Measurements from ENCODE around the gene KLHDC10. TPM values are rescaled to one million over a fixed set of nuclear protein-coding genes. Genes with fewer than 3 reads are reported as not detected.
"Not testable (repeated sequence)": the region's sequence is repeated elsewhere in the genome, so short reads cannot be mapped to it uniquely, and the experiment has no call there.

Gene KLHDC10
- total RNA-seq, 2 experiments from 2014 or later: 7.0 to 8.8 TPM

- Histone ChIP-seq H3K36me3 (ENCODE audit: insufficient read depth, low read length) (no peaks in the 10 kb centered on the region), H3K4me1 (ENCODE audit: insufficient read depth, low read length) (no peaks in the 10 kb centered on the region), H3K27ac (ENCODE audit: low read depth in 1 of 2, low read length in 2 of 2) (no peak overlapping the region), H3K4me3 (ENCODE audit: low read length) (no peak overlapping the region), H3K27me3 (ENCODE audit: control insufficient read depth in 1 of 2, insufficient read depth in 2 of 2, low read length in 2 of 2) (no peaks in the 10 kb centered on the region), H3K9me3 (ENCODE audit: control insufficient read depth in 1 of 2, insufficient read depth in 1 of 2, low read length in 2 of 2) (peaks cover 0 to 9% of the 10 kb centered on the region in 2 experiments)
- intact Hi-C loops (cut with DNase I, micrococcal nuclease): no loop called here
- Mint-ChIP-seq H3K9me3 (no peaks in the 10 kb centered on the region), H3K36me3 (ENCODE audit: low read depth) (peaks cover 10% of the 10 kb centered on the region), H3K27ac (no peak overlapping the region), H3K4me1 (ENCODE audit: low read depth) (no peaks in the 10 kb centered on the region), H3K27me3 (no peaks in the 10 kb centered on the region), H3K4me3 (no peak overlapping the region)
- CTCF ChIA-PET: no interaction called here
- DNase-seq: no peak
- POLR2A ChIA-PET: no interaction called here
- TF ChIP-seq CTCF (IDR thresholded peaks at IDR 0.05): no peak
- no peak for ATAC-seq (ENCODE audit: poor library complexity)
Measured at GRCh38 chr7:130108809-130109208, 38.5 kb downstream of the KLHDC10 start.

- no peaks in the 10 kb centered on the region for H3K27me3 Mint-ChIP-seq
- H3K36me3 Mint-ChIP-seq (ENCODE audit: low read depth): peaks cover 4% of the 10 kb centered on the region
- ChIA-PET CTCF (interaction anchor here (0.6 kb wide), 1 partner anchor 216 kb away, joined by 3 read pairs; no protein-coding TSS in a partner anchor), POLR2A (interaction anchor here (0.7 kb wide), 1 partner anchor 675 kb away, joined by 3 read pairs; no protein-coding TSS in a partner anchor)
- peaks cover 0 to 9% of the 10 kb centered on the region in 2 experiments for H3K9me3 ChIP-seq (ENCODE audit: control insufficient read depth in 1 of 2, insufficient read depth in 1 of 2, low read length in 2 of 2)
- DNase-seq (no peak), ATAC-seq (ENCODE audit: poor library complexity) (no peak)
- no peaks in the 10 kb centered on the region for H3K4me1 ChIP-seq (ENCODE audit: insufficient read depth, low read length)
- no peak overlapping the region for H3K27ac ChIP-seq (ENCODE audit: low read depth in 1 of 2, low read length in 2 of 2)
- no peak overlapping the region for H3K27ac Mint-ChIP-seq
- intact Hi-C loops (cut with DNase I, micrococcal nuclease): no loop called here
- H3K4me1 Mint-ChIP-seq (ENCODE audit: low read depth): no peaks in the 10 kb centered on the region
- H3K27me3 ChIP-seq (ENCODE audit: control insufficient read depth in 1 of 2, insufficient read depth in 2 of 2, low read length in 2 of 2): no peaks in the 10 kb centered on the region
- TF ChIP-seq CTCF (IDR thresholded peaks at IDR 0.05): no peak
- H3K36me3 ChIP-seq (ENCODE audit: insufficient read depth, low read length): no peaks in the 10 kb centered on the region
- H3K4me3 ChIP-seq (ENCODE audit: low read length): no peak overlapping the region
- no peaks in the 10 kb centered on the region for H3K9me3 Mint-ChIP-seq
- no peak overlapping the region for H3K4me3 Mint-ChIP-seq
Measured at GRCh38 chr7:130112093-130112492, 41.8 kb downstream of the KLHDC10 start.

GRCh38 chr7:130112662-130113425 is 42.5 kb downstream of the KLHDC10 start:
- Histone ChIP-seq H3K36me3 (ENCODE audit: insufficient read depth, low read length) (peaks cover 5% of the 10 kb centered on the region), H3K4me3 (ENCODE audit: low read length) (no peak overlapping the region), H3K4me1 (ENCODE audit: insufficient read depth, low read length) (no peaks in the 10 kb centered on the region), H3K9me3 (ENCODE audit: control insufficient read depth in 1 of 2, insufficient read depth in 1 of 2, low read length in 2 of 2) (peaks cover 0 to 5% of the 10 kb centered on the region in 2 experiments), H3K27me3 (ENCODE audit: control insufficient read depth in 1 of 2, insufficient read depth in 2 of 2, low read length in 2 of 2) (no peaks in the 10 kb centered on the region), H3K27ac (ENCODE audit: low read depth in 1 of 2, low read length in 2 of 2) (no peak overlapping the region)
- TF ChIP-seq CTCF (IDR thresholded peaks at IDR 0.05): no peak
- Mint-ChIP-seq H3K27me3 (no peaks in the 10 kb centered on the region), H3K36me3 (ENCODE audit: low read depth) (peaks cover 4% of the 10 kb centered on the region), H3K4me1 (ENCODE audit: low read depth) (no peaks in the 10 kb centered on the region), H3K4me3 (no peak overlapping the region), H3K9me3 (no peaks in the 10 kb centered on the region), H3K27ac (no peak overlapping the region)
- DNase-seq (no peak), ATAC-seq (ENCODE audit: poor library complexity) (no peak)
- CTCF ChIA-PET: interaction anchor here (0.6 kb wide), 1 partner anchor 88 kb away, joined by 3 read pairs; no protein-coding TSS in a partner anchor
- POLR2A ChIA-PET: no interaction called here
- intact Hi-C loops (cut with DNase I, micrococcal nuclease): no loop called here

GRCh38 chr7:130113426-130113805 is 43.1 kb downstream of the KLHDC10 start:
- ATAC-seq (ENCODE audit: poor library complexity); H3K36me3 ChIP-seq (ENCODE audit: insufficient read depth, low read length); DNase-seq; intact Hi-C loops (cut with DNase I, micrococcal nuclease); H3K4me3 Mint-ChIP-seq; H3K4me3 ChIP-seq (ENCODE audit: low read length); POLR2A ChIA-PET; H3K9me3 ChIP-seq (ENCODE audit: control insufficient read depth in 1 of 2, insufficient read depth in 1 of 2, low read length in 2 of 2); H3K4me1 Mint-ChIP-seq (ENCODE audit: low read depth); H3K9me3 Mint-ChIP-seq; H3K4me1 ChIP-seq (ENCODE audit: insufficient read depth, low read length); H3K27ac ChIP-seq (ENCODE audit: low read depth in 1 of 2, low read length in 2 of 2); H3K27ac Mint-ChIP-seq; H3K27me3 ChIP-seq (ENCODE audit: control insufficient read depth in 1 of 2, insufficient read depth in 2 of 2, low read length in 2 of 2); H3K36me3 Mint-ChIP-seq (ENCODE audit: low read depth); H3K27me3 Mint-ChIP-seq: not testable (repeated sequence)
- CTCF ChIA-PET: interaction anchor here (0.6 kb wide), 2 partner anchors 52 to 89 kb away, joined by 3 read pairs; no protein-coding TSS in a partner anchor
